ENCODE measurements around the gene PRKCE.

PRKCE gene

DNA sequence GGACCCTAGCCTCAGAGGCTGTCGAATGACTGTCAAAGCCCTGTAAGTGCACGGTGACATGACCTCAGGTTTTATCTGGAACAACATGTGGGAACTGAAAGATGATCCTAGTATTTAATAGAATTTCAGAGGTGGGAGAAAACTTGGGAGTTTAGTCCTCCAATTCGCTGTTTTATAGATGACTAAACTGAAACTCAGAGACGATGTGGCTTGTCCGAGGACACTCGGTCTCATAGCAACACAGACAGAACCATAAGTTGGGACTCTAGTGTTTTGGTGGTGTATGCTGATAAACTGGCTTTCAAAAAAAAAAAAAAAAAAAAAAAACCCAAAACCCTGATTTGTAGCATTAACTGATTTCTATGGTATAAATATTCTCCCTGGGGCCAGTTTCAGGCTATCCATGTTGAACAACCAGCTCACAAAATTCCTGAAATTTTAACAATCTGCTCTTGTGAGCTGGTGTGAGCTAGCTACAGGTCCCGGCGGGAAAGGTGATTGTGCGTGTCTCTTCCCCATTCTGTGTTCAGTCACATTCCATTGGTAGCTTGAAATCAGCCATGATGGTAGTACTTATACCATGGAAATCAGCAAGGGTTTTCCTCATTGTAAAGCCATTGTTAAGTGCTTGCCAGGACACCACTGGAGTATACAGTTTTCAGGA, 450.2 kb downstream of the PRKCE start:
- no peak for DNase-seq

GRCh38 chr2:46106690-46107089, 455.2 kb downstream of the PRKCE start:
- DNase-seq, result no peak

DNA sequence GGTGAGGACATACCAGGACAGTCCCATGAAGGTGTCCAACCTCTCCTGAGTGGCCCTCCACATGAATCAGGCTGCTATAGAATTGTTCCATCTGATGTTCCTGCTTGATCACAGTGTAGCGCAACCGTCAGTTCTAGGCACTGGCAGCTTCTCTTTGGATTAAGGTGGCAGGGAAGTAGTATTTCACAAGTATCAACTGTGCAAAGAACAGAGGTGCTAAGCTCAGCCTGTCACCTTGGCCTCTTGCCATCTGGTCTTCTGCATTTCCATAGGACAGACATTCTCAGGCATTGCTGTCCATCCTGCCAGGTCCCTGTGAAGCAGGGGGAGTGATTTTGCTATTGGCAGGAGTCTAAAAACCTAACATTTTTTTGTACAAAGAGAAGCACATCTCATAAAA, 463.5 kb downstream of the PRKCE start:
- no peak for DNase-seq

DNA sequence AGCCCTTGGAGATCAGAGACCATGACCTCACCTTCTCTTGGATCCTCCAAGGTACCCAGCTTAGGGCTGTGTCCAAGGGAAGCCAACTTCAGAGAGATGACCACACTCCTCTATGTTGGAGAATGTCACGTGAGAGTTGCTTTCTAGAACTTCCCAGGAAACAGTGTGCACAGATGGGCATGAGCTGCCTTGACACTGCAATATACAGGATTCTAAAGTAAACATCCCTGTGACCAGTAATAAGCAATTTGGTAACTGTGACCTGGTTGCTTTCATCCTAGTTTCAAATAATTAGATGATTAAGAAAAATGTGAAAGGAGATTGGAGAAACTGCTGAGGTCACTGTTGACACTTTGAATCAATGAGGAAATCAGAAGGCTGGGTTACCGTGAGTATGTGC, 464.7 kb downstream of the PRKCE start:
- DNase-seq, result no peak

DNA sequence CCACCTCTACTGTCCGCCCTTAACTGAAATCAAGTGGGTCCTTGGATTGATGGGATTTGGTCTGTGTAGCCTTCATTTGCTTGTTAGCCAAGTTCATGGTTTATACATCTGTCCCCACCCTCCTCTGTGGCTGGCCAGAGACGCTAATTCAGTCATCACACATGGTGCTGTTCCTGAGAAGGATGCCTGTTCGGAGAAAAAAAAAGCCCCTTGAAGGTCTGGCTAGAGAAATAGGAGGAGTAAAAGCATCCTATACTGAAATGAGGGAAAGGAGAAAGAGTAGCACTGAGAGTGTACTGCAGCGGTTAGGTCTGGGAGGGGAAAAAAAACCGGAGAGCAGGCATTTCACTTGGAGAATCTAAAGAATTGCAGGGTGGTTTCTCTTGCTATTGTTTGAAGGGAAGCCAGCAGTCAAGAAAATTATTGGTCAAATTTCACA, 465.1 kb downstream of the PRKCE start:
- no peak for DNase-seq

DNA sequence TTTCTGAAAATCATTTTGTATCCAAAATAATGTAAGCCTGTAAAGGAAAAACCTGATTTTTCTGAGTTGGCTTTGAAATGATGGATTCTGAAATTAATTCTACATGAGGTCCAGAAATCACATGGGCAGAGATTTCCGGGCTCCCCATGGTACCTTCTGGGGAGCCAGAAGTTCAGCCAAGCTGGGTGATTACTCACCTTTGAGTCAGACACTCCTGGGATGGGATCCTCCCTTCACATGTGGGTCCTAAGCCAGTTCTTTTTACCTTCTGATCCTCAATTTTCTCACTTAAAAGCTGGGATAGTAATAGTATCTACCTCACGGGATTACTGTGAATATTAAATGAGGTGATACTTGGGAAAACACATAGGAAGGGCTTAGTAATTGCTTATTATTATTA, 465.9 kb downstream of the PRKCE start:
- DNase-seq, result no peak

DNA sequence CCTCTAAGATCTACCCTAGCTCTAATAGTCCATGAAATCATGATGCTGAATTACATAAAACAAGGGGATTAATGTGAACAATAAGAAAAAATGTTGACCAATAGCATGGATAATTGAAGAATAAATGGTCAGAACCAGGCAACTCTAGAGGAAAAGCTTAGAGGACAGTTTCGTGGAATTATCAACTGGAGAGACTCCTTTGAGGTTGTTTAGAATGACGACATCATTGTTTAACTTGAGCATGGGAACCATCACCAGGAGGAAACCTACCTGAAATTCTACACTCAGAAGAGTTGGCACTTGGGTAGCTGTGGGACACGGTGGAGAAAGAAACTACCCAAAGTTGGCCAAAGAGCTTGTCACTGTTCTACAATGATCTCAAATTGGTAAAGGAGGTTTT, 466.5 kb downstream of the PRKCE start:
- no peak for DNase-seq

DNA sequence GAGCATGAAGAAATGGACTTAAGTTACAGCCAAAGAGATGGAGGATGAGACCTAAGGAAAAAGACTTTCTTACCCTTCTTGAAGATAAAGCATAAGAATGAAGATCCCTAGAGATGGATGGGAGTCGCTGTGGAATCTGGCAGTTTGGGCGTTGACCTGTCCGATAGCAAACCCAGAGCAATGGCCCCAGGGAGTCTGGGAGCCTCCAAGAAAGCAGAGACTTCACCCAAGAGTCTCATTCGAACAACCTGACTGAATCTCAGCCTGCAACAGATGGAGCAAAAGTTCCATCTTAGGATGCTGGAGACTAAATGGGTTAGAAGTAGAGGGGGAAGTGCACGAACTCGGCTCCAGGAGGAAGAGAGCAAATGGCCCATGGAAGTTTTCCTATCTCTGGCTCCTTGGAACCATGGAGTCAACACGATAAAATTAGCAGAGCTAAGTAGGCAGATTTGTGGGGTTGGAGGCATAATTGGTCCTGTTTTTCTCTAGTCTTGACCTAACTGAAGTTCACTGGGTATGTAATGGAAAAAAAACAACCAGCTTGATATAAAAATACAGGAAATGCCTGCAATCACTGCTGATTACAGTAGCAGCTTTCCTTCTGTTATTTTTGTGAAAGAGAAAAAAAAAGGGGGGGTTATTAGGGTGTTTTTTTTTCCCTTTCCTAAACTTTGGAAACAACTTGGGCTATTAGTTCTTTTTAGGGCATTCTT, 467.3 kb downstream of the PRKCE start:
- DNase-seq, result no peak

DNA sequence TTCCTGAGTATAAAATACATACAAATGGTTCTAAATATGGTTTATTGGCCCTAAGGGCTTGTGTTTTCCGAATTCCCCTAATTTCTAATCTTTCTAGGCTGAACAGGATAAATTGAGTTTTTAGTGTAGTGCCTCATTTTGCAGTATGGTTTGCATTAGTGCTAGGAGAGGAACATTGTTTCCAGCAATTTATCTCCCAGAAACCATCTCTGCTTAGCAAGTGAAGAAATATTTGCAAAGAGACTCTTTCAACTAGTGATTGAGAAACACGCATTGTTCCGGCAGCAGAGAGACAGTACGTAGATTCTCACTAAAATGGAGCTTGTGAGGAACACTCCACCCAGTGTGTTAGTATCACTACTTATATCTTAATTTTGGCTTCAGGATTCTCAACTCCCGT, 468.0 kb downstream of the PRKCE start:
- peak; percentile 22 for DNase-seq

DNA sequence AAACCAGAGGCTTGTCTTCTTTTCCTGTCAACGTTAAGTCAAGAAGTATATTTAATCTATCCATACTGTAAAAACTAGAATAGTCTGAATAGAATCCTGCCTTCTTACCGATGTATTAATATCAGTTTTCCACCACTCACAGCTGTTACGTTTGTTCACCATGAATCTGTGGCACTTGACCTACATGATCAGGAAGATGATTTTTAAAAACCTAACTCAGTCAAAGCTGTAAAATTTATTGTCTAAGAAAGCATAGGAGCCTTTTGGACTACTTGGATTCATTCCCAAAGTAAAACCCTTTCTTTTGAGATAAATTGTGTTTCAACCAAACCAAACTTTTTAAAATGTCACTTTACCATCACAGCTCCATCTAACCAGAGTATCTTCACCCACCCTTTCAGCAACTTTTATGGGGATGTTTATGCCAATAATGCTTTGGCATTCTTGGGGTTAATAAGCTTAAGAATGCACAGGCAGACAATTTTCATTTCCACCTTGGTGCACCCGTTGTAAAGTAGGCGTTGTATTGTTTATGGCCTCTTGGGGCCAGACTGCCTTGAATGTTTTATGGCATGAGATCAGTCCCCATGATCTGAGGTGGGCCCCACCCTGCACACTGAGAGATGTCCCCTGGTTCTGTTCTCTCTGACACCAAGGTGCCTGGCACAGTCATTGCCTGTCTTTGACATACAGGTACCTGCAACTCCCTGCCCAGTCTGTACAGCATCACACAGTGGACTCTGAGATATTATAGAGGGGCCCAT, 469.5 kb downstream of the PRKCE start:
- no peak for DNase-seq

DNA sequence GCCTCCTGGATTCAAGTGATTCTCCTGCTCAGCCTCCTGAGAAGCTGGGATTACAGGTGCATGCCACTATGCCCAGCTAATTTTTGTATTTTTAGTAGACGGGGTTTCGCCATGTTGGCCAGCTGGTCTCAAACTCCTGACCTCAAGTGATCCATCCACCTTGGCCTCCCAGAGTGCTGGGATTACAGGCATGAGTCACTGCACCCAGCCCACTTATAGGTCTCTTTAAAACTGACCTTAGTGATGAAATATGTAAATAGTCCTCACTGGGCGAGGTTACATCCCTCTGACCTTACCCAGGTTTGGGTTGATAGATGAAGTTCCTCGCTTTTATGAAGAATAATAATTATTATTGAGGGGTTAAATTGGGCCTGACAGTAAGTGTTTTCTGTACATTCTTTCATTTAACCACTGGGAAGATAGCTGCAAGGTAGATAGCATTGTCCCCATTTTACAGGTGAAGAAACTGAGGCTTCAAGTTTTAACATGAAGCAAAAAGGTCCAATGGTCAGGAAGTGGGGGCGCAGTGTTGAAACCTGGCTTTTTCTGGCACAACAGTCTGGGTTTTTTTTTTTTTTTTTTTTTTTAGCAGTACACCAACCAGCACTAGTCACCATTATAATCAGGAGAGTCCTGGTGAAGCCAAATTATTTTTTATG, 471.0 kb downstream of the PRKCE start:
- DNase-seq, result no peak

DNA sequence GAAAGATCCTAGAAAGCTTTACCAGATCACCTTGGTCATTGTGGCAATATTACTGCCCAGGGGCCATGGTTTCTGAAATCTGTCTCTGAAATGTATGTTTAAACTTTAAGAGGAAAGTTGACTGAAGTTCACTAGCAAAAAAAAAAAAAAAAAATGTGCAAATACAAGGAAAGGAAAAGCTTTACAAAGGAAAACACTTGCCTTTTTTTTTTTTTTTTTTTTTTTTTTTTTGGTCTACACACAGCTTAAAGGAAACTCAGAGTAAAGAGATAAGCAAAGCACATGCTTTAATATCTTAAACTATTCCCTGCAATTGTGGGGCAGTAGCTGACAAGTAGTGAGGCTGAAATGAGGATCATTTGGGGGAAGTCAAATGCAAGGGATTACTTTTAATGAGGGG, 471.5 kb downstream of the PRKCE start:
- no peak for DNase-seq

DNA sequence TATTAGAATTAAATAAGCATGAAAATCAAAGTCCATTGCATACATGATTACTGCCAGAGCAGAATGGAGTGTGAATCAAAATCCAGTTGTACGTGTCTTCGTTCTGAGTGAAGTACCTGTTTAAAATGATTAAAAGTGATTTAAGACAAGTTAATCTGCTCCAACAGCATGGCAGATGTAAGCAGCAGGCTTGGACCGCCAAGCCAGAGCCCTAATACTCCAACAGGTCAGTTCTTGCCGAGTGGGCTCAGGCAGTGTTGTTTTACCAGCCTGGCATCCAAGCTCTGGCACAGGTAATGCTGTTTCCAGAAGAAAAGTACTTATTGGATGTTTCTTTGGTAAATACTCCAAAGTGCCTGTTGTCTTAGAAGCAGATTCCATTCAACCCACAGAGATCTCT, 474.3 kb downstream of the PRKCE start:
- DNase-seq, result no peak

DNA sequence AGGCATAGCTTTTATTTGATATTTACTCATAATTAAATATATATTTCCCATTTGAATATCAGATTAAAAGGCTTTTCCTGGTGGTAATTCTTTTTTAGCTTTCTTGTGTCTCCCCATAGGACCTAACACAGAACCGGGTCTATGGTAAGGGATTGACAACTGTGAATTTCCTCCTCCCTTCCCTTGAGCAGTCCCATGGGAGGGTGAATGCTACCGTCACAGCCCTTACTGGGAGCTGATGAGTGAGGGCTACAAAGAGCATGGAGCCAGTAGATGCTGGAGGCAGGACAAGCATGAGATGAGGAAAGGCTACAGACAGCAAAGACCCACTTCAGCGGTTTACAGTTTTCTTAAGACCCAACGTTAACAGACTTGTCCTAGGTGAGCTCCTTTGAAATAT, 475.1 kb downstream of the PRKCE start:
- no peak for DNase-seq

- DNase-seq, result no peak
These were observed 475.7 kb downstream of the PRKCE start for GRCh38 chr2:46127176-46127575.

DNA sequence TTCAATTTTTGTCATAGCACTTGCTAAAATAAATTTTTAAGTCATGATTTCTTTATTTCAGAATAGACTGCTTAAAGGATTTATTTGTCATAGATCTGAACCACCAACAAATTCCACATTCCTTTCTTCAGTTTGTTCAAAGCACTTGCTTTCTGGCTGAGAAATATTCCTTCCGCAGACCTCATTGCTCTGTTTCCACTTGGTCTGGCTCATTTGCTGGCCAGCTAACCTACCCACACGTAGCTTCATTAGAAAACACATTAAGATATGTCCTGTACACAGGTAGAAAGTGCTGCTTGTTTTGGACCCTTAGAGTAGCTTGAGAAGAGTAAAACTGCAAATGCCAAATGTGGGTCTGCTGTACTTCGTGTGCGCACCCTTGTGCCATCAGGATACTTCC, 479.0 kb downstream of the PRKCE start:
- no peak for DNase-seq

- DNase-seq, result no peak
These were observed 481.5 kb downstream of the PRKCE start for GRCh38 chr2:46132996-46133395.

DNA sequence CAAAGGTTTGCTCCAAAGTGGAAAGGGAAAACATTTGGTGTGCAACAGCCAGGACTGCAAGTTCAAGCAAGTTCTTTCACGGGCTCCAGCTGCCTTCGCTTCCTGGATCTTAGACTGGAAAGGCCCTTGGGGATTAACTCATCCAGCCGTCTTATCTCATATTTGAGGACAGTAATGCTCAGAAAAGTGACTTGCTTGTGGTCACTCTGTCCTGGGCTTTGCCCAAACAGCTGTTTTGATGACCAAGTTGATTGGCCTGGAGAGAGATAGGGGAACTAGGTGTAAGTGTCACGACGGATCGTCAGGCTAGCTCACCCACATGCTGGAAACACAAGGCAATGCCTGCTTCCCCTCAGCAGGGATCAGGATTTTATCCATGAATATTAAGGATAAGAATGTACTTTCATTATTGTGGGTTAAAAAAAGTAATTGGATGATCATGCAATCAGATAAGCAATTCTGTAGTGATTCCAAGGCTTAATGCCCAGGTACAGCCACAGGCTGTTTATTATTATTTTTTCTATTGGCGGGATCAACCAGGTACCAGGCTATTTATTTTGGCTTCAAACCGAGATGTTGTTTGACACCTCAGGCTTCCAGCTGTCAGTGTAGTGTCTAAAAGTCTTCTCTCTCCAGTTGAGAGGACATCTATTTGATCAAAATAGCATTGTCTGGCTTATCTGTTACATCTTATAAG, 483.2 kb downstream of the PRKCE start:
- DNase-seq, result no peak

- no peak for DNase-seq
These were observed 483.9 kb downstream of the PRKCE start for GRCh38 chr2:46135228-46135855.

- no peak for DNase-seq
These were observed 484.5 kb downstream of the PRKCE start for GRCh38 chr2:46135958-46136357.

GRCh38 chr2:46136481-46136880, 485.0 kb downstream of the PRKCE start:
- DNase-seq, result no peak

- DNase-seq, result no peak
These were observed 485.5 kb downstream of the PRKCE start for GRCh38 chr2:46136953-46137352.

Measured in inflammatory macrophage treated with lipopolysaccharide for 4 hours (primary cell).